GM21825 (cell line): Measurements from ENCODE around the gene TMSB15C.

Experiments used
- ATAC-seq: cut with Tn5 transposase; IDR thresholded peaks from one replicate; pipeline ENCODE4 v1.9.1; 2021; ENCODE audit warnings: mild to moderate bottlenecking, moderate library complexity; ENCODE audit not compliant: unreplicated experiment

The TMSB15C gene

DNA sequence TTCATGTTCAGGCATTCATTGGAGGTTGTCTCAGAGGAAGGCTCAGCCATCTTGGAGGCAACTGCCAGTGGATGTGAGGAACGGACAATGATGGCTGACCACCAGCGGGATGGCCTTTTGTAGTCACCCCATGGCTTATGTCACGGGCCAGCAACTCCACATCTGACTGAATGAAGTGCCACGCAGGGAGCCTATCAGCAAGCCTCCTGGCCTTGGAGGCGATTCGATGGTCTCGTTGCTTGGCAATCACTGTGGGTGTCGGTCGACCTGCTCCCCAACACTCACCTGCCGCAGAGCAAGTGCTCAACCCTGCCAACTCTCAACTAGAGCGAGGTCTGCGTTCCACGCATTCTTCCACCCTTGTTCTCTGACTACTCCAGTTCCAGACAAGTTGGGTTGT lies 28.9 kb downstream of the TMSB15C start:
- no peak for ATAC-seq

DNA sequence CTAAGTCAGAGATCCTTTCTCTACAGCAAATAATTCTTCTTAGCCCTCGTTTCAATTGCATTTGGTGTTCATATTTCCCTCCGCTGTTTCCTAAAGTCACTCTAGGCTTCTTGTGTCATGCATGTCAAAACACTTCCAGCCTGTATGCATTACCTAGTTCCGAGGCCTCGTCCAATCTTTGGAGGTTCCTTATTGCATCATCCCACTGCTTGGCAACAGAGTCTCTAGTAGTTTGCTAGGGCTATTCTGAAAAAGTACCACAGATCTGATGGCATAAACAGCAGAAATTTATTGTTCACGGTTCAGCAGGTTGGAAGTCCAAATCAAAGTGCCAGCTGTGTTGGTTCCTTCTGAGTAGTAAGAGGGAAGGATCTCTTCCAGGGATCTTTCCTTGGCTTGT lies 30.4 kb downstream of the TMSB15C start:
- ATAC-seq: no peak

DNA sequence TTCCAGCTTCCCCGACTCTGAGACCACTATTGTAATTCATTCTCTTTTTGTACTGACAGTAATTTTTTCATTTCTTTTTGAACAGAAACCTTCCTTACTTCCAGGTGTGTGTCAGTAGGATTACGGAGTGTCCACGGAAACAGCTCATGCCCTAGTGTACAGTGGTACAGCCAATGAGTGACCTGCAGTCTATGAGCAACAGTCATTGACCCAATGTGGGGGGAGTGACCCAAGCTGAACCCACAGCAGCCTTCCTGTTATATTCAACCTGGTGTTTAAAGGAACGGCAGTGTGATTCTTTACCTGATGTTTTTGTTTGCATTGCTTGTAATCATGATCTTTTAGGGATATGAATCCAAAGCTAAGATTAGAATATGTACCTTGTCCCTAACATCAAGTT lies 35.0 kb downstream of the TMSB15C start:
- no peak for ATAC-seq

DNA sequence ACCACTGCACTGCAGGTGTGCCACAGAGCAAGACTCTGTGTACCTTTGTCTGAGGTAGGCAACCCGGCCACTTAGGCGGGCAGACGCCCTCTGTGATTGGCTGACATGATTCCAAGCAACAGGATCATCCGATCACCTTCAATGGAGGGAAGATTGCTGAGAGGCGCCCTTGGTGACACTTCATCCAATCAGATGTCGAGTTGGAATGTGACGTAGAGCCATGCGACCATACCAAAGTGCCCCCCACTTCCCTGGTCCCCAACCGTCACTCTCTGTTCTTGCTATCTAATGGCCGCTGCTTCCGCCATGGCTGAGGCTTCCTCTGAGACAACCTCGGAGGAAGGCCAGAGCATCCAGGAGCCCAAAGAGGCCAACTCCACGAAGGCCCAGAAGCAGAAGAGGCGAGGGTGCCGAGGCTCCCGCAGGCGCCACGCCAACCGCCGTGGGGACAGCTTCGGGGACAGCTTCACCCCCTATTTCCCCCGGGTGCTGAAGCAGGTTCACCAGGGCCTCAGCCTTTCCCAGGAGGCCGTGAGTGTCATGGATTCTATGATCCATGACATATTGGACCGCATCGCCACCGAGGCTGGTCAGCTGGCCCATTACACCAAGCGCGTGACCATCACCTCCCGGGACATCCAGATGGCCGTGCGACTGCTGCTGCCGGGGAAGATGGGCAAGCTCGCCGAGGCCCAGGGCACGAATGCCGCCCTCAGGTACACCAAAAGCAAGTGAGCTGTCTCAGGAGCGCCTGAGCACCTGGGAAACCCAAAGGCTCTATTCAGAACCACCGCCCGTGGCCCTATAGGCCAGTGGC lies 36.1 kb downstream of the TMSB15C start, which contains the start of gene H2BW2:
Gene H2BW2 (plus strand): TSS at position 268 of the 817 bp plus-strand sequence. CDS start 39 bp downstream, at position 307.
- no peak for ATAC-seq
